Common myeloid progenitor, CD34-positive (primary cell): ENCODE measurements around the gene FERMT2.

Experiments used
- CTCF ChIA-PET: fragments of 350-600 bp; sonication (Branson Sonifier 250); formaldehyde crosslinking; loops from one replicate; lab custom pipeline; 2021; ENCODE audit warnings: antibody characterized with exemption; lab: Charles Lee
- POLR2A ChIA-PET: fragments of 350-600 bp; sonication (Branson Sonifier 250); formaldehyde crosslinking; loops from one replicate; lab custom pipeline; 2021; ENCODE audit warnings: antibody characterized with exemption; lab: Charles Lee
- DNase-seq, 3 donors: peaks; one replicate each; pipeline versions ENCODE4 v3.0.0 to v3.0.0-alpha.2; 2013
- H3K27ac ChIP-seq, 2 experiments: 1 replicate in 1 of 2; 2 replicates in 1 of 2; pipeline ENCODE4 v1.7.0; 2013; ENCODE audit warnings: inconsistent platforms in 2 of 2, low read length in 2 of 2, mild to moderate bottlenecking in 2 of 2, low read depth in 1 of 2, moderate library complexity in 1 of 2; ENCODE audit not compliant: severe bottlenecking in 2 of 2, insufficient read depth in 1 of 2, poor library complexity in 1 of 2
- H3K27me3 ChIP-seq, 5 experiments: replicated peaks in 2 of 5; 1 replicate in 3 of 5; 2 replicates in 2 of 5; pipeline versions ENCODE4 v1.6.1 to v1.7.0; 2013; ENCODE audit warnings: low read length in 4 of 5, mild to moderate bottlenecking in 2 of 5, moderate library complexity in 2 of 5, inconsistent platforms in 1 of 5; ENCODE audit not compliant: insufficient read depth in 5 of 5, control insufficient read depth in 4 of 5
- H3K36me3 ChIP-seq, 4 experiments: 1 replicate in 2 of 4; 2 replicates in 2 of 4; pipeline versions ENCODE4 v1.6.1 to v1.7.0; 2013; ENCODE audit warnings: low read length in 3 of 4, control low read depth in 1 of 4, mild to moderate bottlenecking in 1 of 4; ENCODE audit not compliant: control insufficient read depth in 4 of 4, insufficient read depth in 4 of 4
- H3K4me1 ChIP-seq, 4 experiments: 1 replicate in 3 of 4; 2 replicates in 1 of 4; pipeline versions ENCODE4 v1.6.1 to v1.7.1; 2013; ENCODE audit warnings: low read length in 3 of 4, mild to moderate bottlenecking in 3 of 4, control low read depth in 1 of 4, inconsistent platforms in 1 of 4, moderate library complexity in 1 of 4; ENCODE audit not compliant: control insufficient read depth in 4 of 4, insufficient read depth in 4 of 4; ENCODE audit errors: control extremely low read depth in 1 of 4
- H3K4me3 ChIP-seq, 7 experiments: 1 replicate in 4 of 7; 2 replicates in 3 of 7; pipeline versions ENCODE4 v1.5.1 to v1.7.0; 2013; ENCODE audit warnings: mild to moderate bottlenecking in 7 of 7, low read length in 6 of 7, moderate library complexity in 6 of 7, inconsistent platforms in 2 of 7, low read depth in 2 of 7, control low read depth in 1 of 7; ENCODE audit not compliant: insufficient read depth in 4 of 7, control insufficient read depth in 1 of 7; ENCODE audit errors: extremely low read depth in 1 of 7
- H3K9me3 ChIP-seq, 5 experiments: 1 replicate in 4 of 5; 2 replicates in 1 of 5; pipeline versions ENCODE4 v1.6.1 to v1.7.1; 2013; ENCODE audit warnings: low read length in 4 of 5, mild to moderate bottlenecking in 2 of 5, inconsistent platforms in 1 of 5, low read depth in 1 of 5, moderate library complexity in 1 of 5; ENCODE audit not compliant: control insufficient read depth in 4 of 5, insufficient read depth in 2 of 5; ENCODE audit errors: control extremely low read depth in 1 of 5
- WGBS: methylation state at CpG from one replicate; pipeline ENCODE4 v1.1.5; 2013; ENCODE audit not compliant: insufficient coverage; 5-methylcytosine and 5-hydroxymethylcytosine counted together

FERMT2 gene

GRCh38 chr14:52846591-52846990 is 104.3 kb downstream of the FERMT2 start:
- Histone ChIP-seq H3K4me1 (no peaks in the 10 kb centered on the region), H3K9me3 (no peaks in the 10 kb centered on the region), H3K36me3 (no peaks in the 10 kb centered on the region), H3K4me3 (no peak overlapping the region), H3K27ac (no peak overlapping the region), H3K27me3 (no peaks in the 10 kb centered on the region)
- WGBS = 78% methylated on average over 5 of the region's 5 CpGs
- ChIA-PET CTCF (interaction anchor here (0.6 to 1.8 kb wide), 2 partner anchors 25 to 108 kb away, joined by 3 to 4 read pairs; no protein-coding TSS in a partner anchor), POLR2A (interaction anchor here (0.7 to 1.2 kb wide), 2 partner anchors 19 to 108 kb away, joined by 3 to 4 read pairs; no protein-coding TSS in a partner anchor)
- DNase-seq = no peak

- Histone ChIP-seq H3K36me3 (no peaks in the 10 kb centered on the region), H3K4me3 (no peak overlapping the region), H3K27me3 (no peaks in the 10 kb centered on the region), H3K27ac (no peak overlapping the region), H3K9me3 (no peaks in the 10 kb centered on the region), H3K4me1 (no peaks in the 10 kb centered on the region)
- ChIA-PET POLR2A (no interaction called here), CTCF (interaction anchor here (0.6 to 1.4 kb wide), 2 partner anchors 16 to 118 kb away, joined by 3 to 5 read pairs; no protein-coding TSS in a partner anchor)
- DNase-seq = no peak
- 94% methylated on average over 5 of the region's 5 CpGs for WGBS
Measured at GRCh38 chr14:52845081-52845480, 105.8 kb downstream of the FERMT2 start.

- DNase-seq = no peak
- H3K27me3 ChIP-seq = no peaks in the 10 kb centered on the region
- H3K4me1 ChIP-seq = no peaks in the 10 kb centered on the region
- no peak overlapping the region for H3K27ac ChIP-seq
- ChIA-PET CTCF (interaction anchor here (1.4 kb wide), 1 partner anchor 119 kb away, joined by 5 read pairs; no protein-coding TSS in a partner anchor), POLR2A (no interaction called here)
- 75% methylated on average over 4 of the region's 6 CpGs for WGBS
- no peak overlapping the region for H3K4me3 ChIP-seq
- H3K9me3 ChIP-seq = no peaks in the 10 kb centered on the region
- no peaks in the 10 kb centered on the region for H3K36me3 ChIP-seq
Measured at GRCh38 chr14:52844262-52845060, 106.4 kb downstream of the FERMT2 start.

- H3K27ac ChIP-seq = no peak overlapping the region
- POLR2A ChIA-PET = interaction anchor here (0.6 kb wide), 1 partner anchor 121 kb away, joined by 3 read pairs; no protein-coding TSS in a partner anchor
- CTCF ChIA-PET = interaction anchor here (1.5 kb wide), 1 partner anchor 8 kb away, joined by 3 read pairs; no protein-coding TSS in a partner anchor
- no peaks in the 10 kb centered on the region for H3K27me3 ChIP-seq
- no peaks in the 10 kb centered on the region for H3K36me3 ChIP-seq
- no peaks in the 10 kb centered on the region for H3K4me1 ChIP-seq
- 58% methylated on average over 2 of the region's 3 CpGs for WGBS
- DNase-seq = no peak
- H3K4me3 ChIP-seq = no peak overlapping the region
- no peaks in the 10 kb centered on the region for H3K9me3 ChIP-seq
Measured at GRCh38 chr14:52840877-52841276, 110.0 kb downstream of the FERMT2 start.

- CTCF ChIA-PET = no interaction called here
- no peak for DNase-seq
- H3K27me3 ChIP-seq = no peaks in the 10 kb centered on the region
- WGBS = 97% methylated on average over 6 of the region's 7 CpGs
- H3K4me1 ChIP-seq = no peaks in the 10 kb centered on the region
- no peaks in the 10 kb centered on the region for H3K9me3 ChIP-seq
- H3K27ac ChIP-seq = no peak overlapping the region
- POLR2A ChIA-PET = no interaction called here
- H3K36me3 ChIP-seq = no peaks in the 10 kb centered on the region
- no peak overlapping the region for H3K4me3 ChIP-seq
Measured at GRCh38 chr14:52837451-52837850, 113.4 kb downstream of the FERMT2 start.

GRCh38 chr14:52836063-52836462 is 114.8 kb downstream of the FERMT2 start:
- no peak overlapping the region for H3K27ac ChIP-seq
- DNase-seq = no peak
- H3K9me3 ChIP-seq = no peaks in the 10 kb centered on the region
- H3K4me3 ChIP-seq = no peak overlapping the region
- 94% methylated on average over 4 of the region's 9 CpGs for WGBS
- CTCF ChIA-PET = interaction anchor here (0.6 kb wide), 1 partner anchor 16 kb away, joined by 3 read pairs; no protein-coding TSS in a partner anchor
- H3K4me1 ChIP-seq = no peaks in the 10 kb centered on the region
- POLR2A ChIA-PET = no interaction called here
- H3K36me3 ChIP-seq = no peaks in the 10 kb centered on the region
- H3K27me3 ChIP-seq = no peaks in the 10 kb centered on the region
